HG02678 (cell line): ENCODE data around the gene PIK3CA.
"Not testable (repeated sequence)": the region's sequence is repeated elsewhere in the genome, so short reads cannot be mapped to it uniquely, and the experiment has no call there.

ENCODE experiments used
- ATAC-seq: cut with Tn5 transposase; IDR thresholded peaks from one replicate; pipeline ENCODE4 v1.9.1; 2021; ENCODE audit warnings: mild to moderate bottlenecking, moderate library complexity; ENCODE audit not compliant: unreplicated experiment

The PIK3CA gene

GRCh38 chr3:179147873-179148615, at the start of gene PIK3CA:
Gene PIK3CA (plus strand): TSS chr3:179148357. CDS start chr3:179198826, 50,469 bp downstream.
- ATAC-seq = peak; percentile 75

GRCh38 chr3:179098388-179099077, 49.6 kb upstream of the PIK3CA start:
- ATAC-seq = no peak

DNA sequence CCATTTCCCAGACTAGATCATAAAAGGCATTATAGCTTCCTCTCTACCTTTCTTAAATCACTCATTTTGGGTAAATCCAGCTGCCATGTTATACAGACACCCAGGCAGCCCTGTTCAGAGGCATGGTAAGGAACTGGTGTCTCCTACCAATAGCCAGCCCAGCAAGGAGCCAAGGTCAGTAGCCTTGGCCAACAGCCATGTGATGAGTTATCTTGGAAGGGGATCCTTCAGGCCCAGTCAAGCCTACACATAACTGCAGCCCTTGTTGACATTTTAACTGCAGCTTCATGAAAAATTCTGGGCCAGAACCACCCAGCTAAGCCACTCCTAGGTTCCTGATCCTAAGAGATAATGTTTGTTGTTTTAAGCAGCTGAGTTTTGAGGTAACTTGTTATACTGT, 47.5 kb upstream of the PIK3CA start:
- ATAC-seq = no peak

DNA sequence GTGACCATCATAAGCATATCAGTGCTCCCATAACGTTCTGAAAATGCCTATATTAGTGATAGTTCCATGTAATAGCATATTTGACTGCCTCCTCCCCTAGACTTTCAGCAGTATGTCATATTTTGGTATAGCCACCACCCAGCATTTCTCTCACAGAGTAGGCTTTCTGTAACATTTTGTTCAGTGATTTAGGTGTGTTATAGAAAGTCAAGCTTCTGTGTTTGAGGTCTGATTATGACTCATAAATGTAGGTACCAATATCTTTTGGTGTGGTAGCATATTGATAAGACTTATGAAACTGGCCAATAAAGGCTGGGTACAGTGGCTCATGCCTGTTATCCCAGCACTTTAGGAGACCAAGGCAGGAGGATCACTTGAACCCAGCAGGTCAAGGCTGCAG, 42.3 kb upstream of the PIK3CA start:
- no peak for ATAC-seq

DNA sequence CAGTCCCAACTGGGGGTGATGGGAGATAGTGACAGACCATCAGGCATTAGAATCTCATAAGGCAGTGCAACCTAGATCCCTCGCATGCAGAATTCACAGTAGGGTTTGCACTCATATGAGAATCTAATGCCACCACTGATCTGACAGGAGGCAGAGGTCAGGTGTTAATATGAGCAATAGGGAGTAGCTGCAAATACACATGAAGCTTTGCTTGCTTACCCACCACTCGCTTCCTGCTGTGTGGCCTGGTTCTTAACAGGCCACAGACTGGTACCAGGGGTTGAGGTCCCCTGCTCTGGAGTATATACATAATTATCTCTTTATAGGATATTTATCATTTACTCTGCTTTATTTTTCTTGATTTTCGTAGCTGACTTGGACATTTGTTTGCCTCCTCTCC, 40.5 kb upstream of the PIK3CA start:
- no peak for ATAC-seq

DNA sequence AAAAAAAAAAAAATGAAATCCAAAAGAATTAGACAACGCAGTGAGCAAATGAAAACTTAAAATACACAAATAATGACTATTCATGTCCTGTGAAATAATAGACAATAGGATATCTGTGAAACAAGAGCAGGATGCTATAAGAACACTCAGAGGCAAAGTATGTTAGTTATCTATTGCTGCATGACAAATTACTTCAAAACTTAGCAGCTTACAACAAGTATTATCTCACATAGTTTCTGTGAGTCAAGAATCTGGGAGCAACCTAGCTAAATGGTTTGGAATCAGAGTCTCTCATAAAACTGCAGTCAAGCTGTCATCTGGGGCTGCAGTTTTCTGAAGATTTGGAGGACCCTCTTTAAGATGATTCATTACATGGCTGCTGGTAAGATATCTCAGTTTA, 40.1 kb upstream of the PIK3CA start:
- ATAC-seq = no peak

DNA sequence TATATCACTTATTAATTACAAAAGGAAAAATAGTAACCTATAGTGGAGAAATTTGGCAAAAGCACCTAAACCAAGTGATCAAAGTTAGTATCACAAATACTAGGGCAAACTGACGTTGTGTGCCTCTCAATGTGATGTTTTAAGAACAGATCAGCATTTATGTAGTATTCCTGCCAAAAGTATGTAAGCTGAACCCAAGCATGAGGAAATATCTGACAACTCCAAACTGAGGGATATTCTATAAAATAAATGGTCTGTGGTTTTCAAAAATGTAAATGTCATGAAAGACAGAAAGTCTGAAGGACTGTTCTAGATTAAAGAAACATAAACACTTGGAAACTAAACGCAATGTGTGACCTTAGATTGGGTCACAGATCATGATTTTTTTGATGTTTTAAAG, 34.3 kb upstream of the PIK3CA start:
- no peak for ATAC-seq

GRCh38 chr3:179115444-179115843, 32.7 kb upstream of the PIK3CA start:
- not testable (repeated sequence) for ATAC-seq

DNA sequence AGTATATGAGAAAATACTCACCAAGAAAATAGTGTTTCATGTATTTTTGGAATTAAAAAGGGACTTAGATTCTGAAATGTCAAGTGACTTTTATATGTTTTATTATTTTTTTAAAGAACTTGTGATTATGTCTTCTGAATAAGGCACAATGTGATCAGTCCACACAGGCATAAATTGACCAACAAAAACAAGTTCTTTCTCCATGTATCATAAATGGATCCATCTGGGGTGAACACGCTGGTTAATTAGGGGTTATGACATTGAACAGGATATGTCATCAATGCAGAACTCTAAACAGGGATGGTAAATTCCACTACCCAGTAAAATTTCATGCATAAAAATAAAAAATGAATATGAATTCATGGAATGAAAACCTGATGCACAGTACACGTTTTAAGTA, 31.3 kb upstream of the PIK3CA start:
- ATAC-seq = no peak

DNA sequence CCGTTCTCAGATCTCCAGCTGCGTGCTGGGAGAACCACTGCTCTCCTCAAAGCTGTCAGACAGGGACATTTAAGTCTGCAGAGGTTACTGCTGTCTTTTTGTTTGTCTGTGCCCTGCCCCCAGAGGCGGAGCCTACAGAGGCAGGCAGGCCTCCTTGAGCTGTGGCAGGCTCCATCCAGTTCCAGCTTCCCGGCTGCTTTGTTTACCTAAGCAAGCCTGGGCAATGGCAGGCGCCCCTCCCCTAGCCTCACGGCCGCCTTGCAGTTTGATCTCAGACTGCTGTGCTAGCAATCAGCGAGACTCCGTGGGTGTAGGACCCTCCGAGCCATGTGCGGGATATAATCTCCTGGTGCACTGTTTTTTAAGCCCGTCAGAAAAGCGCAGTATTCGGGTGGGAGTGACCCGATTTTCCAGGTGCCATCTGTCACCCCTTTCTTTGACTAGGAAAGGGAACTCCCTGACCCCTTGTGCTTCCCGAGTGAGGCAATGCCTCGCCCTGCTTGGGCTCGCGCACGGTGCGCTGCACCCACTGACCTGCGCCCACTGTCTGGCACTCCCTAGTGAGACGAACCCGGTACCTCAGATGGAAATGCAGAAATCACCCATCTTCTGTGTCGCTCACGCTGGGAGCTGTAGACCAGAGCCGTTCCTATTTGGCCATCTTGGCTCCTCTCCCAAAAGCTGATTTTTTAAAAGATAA, 15.8 kb upstream of the PIK3CA start:
- not testable (repeated sequence) for ATAC-seq

DNA sequence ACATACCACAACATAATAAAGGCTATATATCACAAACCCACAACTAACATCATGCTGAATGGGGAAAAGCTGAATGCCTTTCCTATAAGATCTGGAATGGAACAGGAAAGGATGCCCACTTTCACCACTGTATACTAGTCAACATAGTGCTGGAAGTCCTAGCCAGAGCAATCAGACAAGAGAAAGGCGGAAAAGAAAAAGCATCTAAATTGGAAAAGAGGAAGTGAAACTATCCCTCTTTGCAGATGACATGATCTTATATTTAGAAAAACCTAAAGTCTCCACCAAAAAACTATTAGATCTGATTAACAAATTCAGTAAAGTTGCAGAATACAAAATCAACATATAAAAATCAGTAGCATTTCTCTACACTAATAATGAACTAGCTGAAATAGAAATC, 14.6 kb upstream of the PIK3CA start:
- no peak for ATAC-seq

DNA sequence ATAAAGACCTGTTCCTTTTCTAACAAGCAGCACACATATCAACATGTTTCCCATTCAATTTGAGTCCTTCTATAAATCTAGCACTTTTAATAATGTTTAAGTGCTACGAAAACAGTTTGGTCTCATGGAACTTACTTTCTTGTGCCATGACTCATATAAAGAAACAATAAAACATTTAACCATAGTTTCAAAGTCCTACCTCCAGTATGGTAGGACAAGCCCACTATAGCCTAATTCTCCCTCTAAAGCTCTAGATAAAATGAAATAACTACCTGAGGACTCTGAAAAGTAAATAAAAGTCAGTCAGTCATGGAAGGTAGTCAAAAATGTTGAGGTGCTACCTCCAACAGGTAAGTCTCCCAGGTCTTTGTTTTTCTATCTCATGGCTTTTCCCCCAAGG, 12.0 kb upstream of the PIK3CA start:
- no peak for ATAC-seq

DNA sequence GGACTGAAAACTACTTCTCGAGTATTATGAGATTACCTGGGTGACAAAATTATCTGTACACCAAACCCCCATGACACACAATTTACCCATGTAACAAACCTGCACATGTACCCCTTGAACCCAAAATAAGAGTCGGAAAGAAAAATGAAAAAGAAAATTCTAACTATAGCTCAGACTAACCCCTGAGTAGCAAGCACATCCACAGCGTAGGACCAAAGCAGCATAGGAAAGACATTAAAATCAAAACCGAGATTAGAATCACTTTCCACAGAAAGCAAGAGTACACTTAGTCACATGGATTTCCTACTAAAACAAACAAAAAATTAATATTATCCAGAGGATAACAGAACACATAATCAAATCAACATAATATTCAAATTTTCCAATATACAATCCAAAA, 6.3 kb upstream of the PIK3CA start:
- ATAC-seq = no peak

GRCh38 chr3:179146911-179147513, 1.1 kb upstream of the PIK3CA start:
- ATAC-seq = peak; percentile 23

- ATAC-seq = peak; percentile 32
Observed at GRCh38 chr3:179147514-179147872, 664 bp upstream of the PIK3CA start.

DNA sequence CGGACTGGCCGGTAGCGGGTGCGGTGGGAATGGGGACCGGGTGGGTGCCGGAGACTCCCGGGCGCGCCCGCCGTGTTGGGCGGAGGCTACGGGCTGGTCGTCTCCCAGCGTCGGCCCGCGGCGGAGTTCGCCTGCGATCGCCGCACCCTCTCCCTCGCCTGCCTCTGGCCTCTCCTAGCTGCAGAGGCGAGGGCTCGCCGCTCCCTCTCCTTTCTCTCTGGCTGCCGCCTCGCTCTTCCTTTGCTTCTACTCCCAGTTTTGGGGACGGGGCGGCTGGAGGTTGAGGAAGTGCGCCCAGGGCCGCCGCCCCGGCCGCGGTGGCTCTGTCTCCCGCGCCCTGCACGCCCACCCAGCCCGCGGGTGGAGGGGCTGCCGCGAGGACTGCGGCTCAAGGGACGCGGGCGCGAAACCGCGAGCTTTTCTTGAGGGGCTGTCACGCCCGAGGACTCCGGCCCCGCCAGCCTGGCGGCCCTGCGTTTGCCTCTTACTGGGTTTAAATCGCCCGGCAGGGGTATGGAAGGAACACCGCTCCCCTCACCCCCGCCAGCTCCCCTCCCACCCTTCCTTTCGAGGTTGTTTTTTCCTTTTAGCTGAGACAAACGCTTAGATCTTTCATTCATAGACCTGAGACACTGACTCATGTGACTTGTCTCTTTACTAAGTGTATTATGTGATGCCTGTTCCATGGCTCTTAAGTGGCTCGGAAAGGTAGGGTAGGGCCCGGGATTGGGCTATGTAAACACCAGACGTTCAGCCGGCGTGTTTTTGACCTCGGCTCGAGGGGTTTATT, 654 bp downstream of the PIK3CA start:
- ATAC-seq = peak; percentile 22

DNA sequence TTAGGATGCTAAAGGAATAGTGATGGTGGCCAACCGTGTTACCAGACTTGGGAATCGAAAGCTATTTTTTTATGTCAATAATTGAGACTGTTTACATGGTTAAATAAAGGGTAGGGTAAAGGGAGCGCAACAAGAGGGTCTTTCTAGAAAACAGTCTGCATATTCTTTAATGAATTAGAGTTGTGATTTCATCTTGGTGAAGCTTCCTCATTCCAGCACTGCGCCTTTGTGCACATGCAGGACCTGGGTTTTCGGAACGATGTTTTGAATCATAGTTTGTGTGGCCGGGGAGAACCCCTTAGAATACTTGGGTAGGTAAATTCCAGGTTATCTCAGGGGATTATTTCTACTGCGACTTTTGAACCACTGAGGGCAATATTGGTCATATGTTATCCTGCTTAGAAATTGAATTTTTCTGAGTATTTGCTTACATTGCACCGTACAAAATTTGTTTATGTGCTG, 1.3 kb downstream of the PIK3CA start:
- ATAC-seq = peak; percentile 27

GRCh38 chr3:179149951-179150350, 1.8 kb downstream of the PIK3CA start:
- ATAC-seq = no peak

- ATAC-seq = no peak
Observed at GRCh38 chr3:179150610-179151009, 2.5 kb downstream of the PIK3CA start.

GRCh38 chr3:179151474-179151873, 3.3 kb downstream of the PIK3CA start:
- no peak for ATAC-seq

DNA sequence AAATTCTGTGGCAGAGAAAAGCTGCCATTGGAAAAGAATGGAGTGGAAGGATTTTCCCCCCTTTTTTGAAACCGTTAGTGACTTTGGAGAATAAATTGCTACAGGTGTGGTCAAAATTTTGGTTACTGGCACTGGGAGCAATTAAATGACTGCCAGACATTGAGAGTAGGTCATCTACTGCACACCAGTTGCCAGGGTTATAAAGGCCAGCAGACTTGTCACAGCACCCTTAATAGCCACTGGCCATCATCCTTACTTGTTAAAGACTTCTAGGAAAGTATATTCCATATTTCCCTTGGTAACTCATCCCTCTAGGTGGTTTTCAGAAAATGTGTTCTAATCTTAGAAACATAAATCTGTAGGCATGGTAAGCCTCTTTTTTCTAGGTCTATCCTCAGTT, 8.0 kb downstream of the PIK3CA start:
- no peak for ATAC-seq
